Measurements from ENCODE around the gene GDPD1. TPM values are rescaled to one million over a fixed set of nuclear protein-coding genes. Genes with fewer than 3 reads are reported as not detected.

GDPD1 gene
- total and polyA plus RNA-seq, 2 donors (not counting 1 experiment from before 2014, with no cell fraction given), result 0.95 to 2.7 TPM

- H3K4me2 ChIP-seq (replicated peaks; ENCODE audit: low read depth, low read length, poor library complexity, severe bottlenecking), result no peak overlapping the region
- Mint-ChIP-seq H3K27me3 (no peaks in the 10 kb centered on the region), H3K27ac (no peak overlapping the region), H3K4me1 (peaks cover 3% of the 10 kb centered on the region), H3K9me3 (ENCODE audit: insufficient read depth) (no peaks in the 10 kb centered on the region), H3K4me3 (no peak overlapping the region)
- 92% methylated on average over 1 of the region's 4 CpGs for WGBS (ENCODE audit: insufficient coverage)
- no peaks in the 10 kb centered on the region for H4K20me1 ChIP-seq (ENCODE audit: control insufficient read depth, insufficient read depth, low read length, poor library complexity, severe bottlenecking)
- H3K36me3 ChIP-seq (replicated peaks in 1 of 2; ENCODE audit: control extremely low read depth in 1 of 2, control insufficient read depth in 1 of 2, extremely low read depth in 1 of 2, insufficient read depth in 2 of 2, low read length in 1 of 2), result no peaks in the 10 kb centered on the region
- CTCF ChIA-PET, result no interaction called here
- no peaks in the 10 kb centered on the region for H3K9me3 ChIP-seq (ENCODE audit: control extremely low read depth in 1 of 3, control insufficient read depth in 2 of 3, insufficient read depth in 1 of 3, low read length in 2 of 3)
- H3K27me3 ChIP-seq (replicated peaks in 1 of 4; ENCODE audit: control extremely low read depth in 1 of 4, control insufficient read depth in 3 of 4, insufficient read depth in 4 of 4, low read length in 3 of 4), result no peaks in the 10 kb centered on the region
- H3K27ac ChIP-seq (ENCODE audit: low read length in 2 of 2), result no peak overlapping the region
- no peak overlapping the region for H2AFZ ChIP-seq (ENCODE audit: insufficient read depth, low read depth, low read length, poor library complexity, severe bottlenecking)
- no peak overlapping the region for H3K9ac ChIP-seq (ENCODE audit: low read length)
- POLR2A ChIA-PET, result no interaction called here
- H3K79me2 ChIP-seq (ENCODE audit: control insufficient read depth, insufficient read depth, low read length), result no peaks in the 10 kb centered on the region
- H3K4me1 ChIP-seq (ENCODE audit: control insufficient read depth in 2 of 2, insufficient read depth in 2 of 2, low read length in 2 of 2), result no peaks in the 10 kb centered on the region
- no peak overlapping the region for H3K4me3 ChIP-seq (ENCODE audit: control extremely low read depth in 1 of 5, extremely low read depth in 1 of 5, insufficient read depth in 1 of 5, low read depth in 2 of 5, low read length in 4 of 5)
- no peak for ATAC-seq (ENCODE audit: low read depth)
- TF ChIP-seq CTCF (IDR thresholded peaks at IDR 0.05) (no peak), EZH2 (IDR thresholded peaks at IDR 0.05; ENCODE audit: borderline replicate concordance, insufficient read depth, low read depth, low read length, poor library complexity, severe bottlenecking) (no peak)
- intact Hi-C loops (cut with micrococcal nuclease), result no loop called here
- DNase-seq, result no peak
Observed at GRCh38 chr17:59284317-59284716, 64.0 kb downstream of the GDPD1 start.

- H3K36me3 ChIP-seq (replicated peaks in 1 of 2; ENCODE audit: control extremely low read depth in 1 of 2, control insufficient read depth in 1 of 2, extremely low read depth in 1 of 2, insufficient read depth in 2 of 2, low read length in 1 of 2), result no peaks in the 10 kb centered on the region
- H3K4me1 ChIP-seq (ENCODE audit: control insufficient read depth in 2 of 2, insufficient read depth in 2 of 2, low read length in 2 of 2), result peaks cover 0 to 11% of the 10 kb centered on the region in 2 donors
- intact Hi-C loops (cut with micrococcal nuclease), result no loop called here
- CTCF ChIA-PET, result no interaction called here
- H3K9me3 ChIP-seq (ENCODE audit: control extremely low read depth in 1 of 3, control insufficient read depth in 2 of 3, insufficient read depth in 1 of 3, low read length in 2 of 3), result no peaks in the 10 kb centered on the region
- H3K27ac Mint-ChIP-seq, result no peak overlapping the region
- H3K79me2 ChIP-seq (ENCODE audit: control insufficient read depth, insufficient read depth, low read length), result no peaks in the 10 kb centered on the region
- peaks cover 12% of the 10 kb centered on the region for H3K4me1 Mint-ChIP-seq
- H3K4me3 ChIP-seq (ENCODE audit: control extremely low read depth in 1 of 5, extremely low read depth in 1 of 5, insufficient read depth in 1 of 5, low read depth in 2 of 5, low read length in 4 of 5), result no peak overlapping the region
- DNase-seq, result no peak
- no peak overlapping the region for H3K4me2 ChIP-seq (replicated peaks; ENCODE audit: low read depth, low read length, poor library complexity, severe bottlenecking)
- no peak overlapping the region for H2AFZ ChIP-seq (ENCODE audit: insufficient read depth, low read depth, low read length, poor library complexity, severe bottlenecking)
- TF ChIP-seq EZH2 (IDR thresholded peaks at IDR 0.05; ENCODE audit: borderline replicate concordance, insufficient read depth, low read depth, low read length, poor library complexity, severe bottlenecking), result no peak
- TF ChIP-seq CTCF (IDR thresholded peaks at IDR 0.05), result no peak
- ATAC-seq (ENCODE audit: low read depth), result no peak
- H3K9ac ChIP-seq (ENCODE audit: low read length), result no peak overlapping the region
- H4K20me1 ChIP-seq (ENCODE audit: control insufficient read depth, insufficient read depth, low read length, poor library complexity, severe bottlenecking), result no peaks in the 10 kb centered on the region
- H3K9me3 Mint-ChIP-seq (ENCODE audit: insufficient read depth), result no peaks in the 10 kb centered on the region
- H3K4me3 Mint-ChIP-seq, result no peak overlapping the region
- no peak overlapping the region for H3K27ac ChIP-seq (ENCODE audit: low read length in 2 of 2)
- POLR2A ChIA-PET, result no interaction called here
- H3K27me3 ChIP-seq (replicated peaks in 1 of 4; ENCODE audit: control extremely low read depth in 1 of 4, control insufficient read depth in 3 of 4, insufficient read depth in 4 of 4, low read length in 3 of 4), result no peaks in the 10 kb centered on the region
- 0% methylated on average over 1 of the region's 1 CpG for WGBS (ENCODE audit: insufficient coverage)
- H3K27me3 Mint-ChIP-seq, result no peaks in the 10 kb centered on the region
Observed at GRCh38 chr17:59287452-59287851, 67.1 kb downstream of the GDPD1 start.

Data from B cell (primary cell).